GM12873 (cell line): Measurements from ENCODE around the gene USP9X.
A peak's percentile ranks its signal among the peaks of the same experiment; 100 is the strongest.

Experiments used
- TF ChIP-seq, protein P1 (sequence below): IDR thresholded peaks from 2 replicates; pipeline ENCODE4 v1.5.1; 2012; ENCODE audit warnings: low read depth, mild to moderate bottlenecking, moderate library complexity, low read length, control low read depth; ENCODE audit not compliant: insufficient read depth; ENCODE audit errors: missing control alignments

USP9X gene

DNA sequence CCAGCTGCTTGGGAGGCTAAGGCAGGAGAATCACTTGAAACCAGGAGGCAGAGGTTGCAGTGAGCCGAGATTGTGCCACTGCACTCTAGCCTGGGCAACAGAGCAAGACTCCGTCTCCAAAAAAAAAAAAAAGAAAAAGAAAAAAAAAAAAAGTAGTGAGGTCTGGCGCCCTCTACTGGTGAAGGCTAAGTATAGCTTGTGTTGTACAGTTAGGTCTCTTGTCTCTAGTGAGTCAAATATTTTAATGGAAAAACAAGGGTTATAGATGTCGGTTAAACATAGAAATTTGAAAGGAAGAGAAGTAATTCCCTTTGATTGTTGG is 29.8 kb downstream of the USP9X start:
- TF ChIP-seq, protein P1, sequence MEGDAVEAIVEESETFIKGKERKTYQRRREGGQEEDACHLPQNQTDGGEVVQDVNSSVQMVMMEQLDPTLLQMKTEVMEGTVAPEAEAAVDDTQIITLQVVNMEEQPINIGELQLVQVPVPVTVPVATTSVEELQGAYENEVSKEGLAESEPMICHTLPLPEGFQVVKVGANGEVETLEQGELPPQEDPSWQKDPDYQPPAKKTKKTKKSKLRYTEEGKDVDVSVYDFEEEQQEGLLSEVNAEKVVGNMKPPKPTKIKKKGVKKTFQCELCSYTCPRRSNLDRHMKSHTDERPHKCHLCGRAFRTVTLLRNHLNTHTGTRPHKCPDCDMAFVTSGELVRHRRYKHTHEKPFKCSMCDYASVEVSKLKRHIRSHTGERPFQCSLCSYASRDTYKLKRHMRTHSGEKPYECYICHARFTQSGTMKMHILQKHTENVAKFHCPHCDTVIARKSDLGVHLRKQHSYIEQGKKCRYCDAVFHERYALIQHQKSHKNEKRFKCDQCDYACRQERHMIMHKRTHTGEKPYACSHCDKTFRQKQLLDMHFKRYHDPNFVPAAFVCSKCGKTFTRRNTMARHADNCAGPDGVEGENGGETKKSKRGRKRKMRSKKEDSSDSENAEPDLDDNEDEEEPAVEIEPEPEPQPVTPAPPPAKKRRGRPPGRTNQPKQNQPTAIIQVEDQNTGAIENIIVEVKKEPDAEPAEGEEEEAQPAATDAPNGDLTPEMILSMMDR = peak; percentile 68

DNA sequence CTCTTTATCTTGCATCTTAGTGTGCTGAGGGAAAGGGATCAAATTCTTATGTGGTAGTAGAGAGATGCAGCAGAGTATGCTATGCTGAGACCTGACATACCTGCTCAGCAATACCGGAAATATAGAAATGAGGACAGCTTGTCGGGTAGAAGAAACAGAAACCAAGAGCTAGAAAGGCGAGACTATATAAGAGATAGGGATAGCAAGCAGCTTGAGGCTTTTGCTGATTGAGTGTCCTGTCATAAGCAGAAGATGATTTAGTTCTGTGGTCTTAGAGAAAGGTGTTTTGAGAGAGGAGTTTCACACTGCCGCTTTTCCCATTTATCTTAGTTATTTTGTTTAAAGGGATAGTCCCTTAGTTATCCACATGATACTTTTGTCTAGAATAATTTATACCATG is 31.7 kb downstream of the USP9X start:
- TF ChIP-seq, protein P1 = no peak

DNA sequence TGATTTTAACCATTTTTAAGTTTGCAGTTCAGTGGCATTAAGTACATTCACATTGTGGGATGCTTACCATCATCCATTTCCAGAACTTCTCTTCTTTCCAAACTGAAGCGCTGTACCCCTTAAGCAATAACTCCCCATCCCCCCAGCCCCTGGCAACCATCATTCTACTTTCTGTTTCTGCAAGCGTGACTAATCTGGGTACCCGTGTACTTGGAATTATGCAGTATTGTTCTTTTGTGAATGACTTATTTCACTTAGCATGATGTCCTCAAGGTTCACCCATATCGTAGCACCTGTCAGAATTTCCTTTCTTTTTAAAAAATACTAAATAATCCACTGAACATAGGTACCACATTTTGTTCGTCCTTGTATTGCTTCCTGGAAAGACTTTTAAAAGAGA is 32.9 kb downstream of the USP9X start:
- TF ChIP-seq, protein P1 = no peak

DNA sequence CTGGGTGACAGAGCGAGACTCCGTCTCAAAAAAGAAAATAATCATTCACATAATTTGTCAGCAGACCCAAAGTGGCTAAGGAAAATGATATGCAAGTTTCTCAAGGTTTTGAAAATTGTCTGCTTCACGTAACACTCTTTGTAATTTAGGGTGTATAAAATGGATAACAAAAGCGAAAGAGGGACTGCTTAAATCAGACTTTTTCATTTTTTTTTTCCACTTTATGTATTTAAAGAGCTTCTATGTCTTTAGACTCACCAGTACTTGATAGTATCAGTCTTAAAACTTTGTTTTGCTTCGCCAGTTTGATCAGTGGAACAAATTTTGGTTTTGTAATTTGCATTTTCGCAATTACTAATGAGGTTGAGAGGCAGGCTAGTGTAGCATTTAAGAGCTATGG is 34.6 kb downstream of the USP9X start:
- TF ChIP-seq, protein P1 = no peak

DNA sequence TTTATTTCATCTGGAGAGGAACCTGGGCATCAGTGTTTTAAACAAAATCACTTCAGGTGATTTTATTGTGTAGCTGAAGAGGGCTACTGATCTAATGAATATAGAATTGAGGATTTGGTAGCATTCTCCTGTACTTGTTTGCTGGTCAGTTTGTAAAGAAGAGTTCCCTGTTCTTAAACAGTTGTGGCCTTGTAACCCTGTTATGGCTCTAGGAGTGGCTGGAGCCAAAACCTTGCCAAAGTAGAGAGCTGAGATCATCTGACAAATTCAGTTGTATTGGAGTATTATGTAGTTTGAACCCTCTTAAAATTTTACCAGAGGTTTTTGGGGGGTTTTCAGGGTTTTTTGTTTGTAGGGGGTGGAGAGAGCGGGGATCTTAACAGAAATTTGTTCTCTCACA is 36.5 kb downstream of the USP9X start:
- TF ChIP-seq, protein P1 = no peak

DNA sequence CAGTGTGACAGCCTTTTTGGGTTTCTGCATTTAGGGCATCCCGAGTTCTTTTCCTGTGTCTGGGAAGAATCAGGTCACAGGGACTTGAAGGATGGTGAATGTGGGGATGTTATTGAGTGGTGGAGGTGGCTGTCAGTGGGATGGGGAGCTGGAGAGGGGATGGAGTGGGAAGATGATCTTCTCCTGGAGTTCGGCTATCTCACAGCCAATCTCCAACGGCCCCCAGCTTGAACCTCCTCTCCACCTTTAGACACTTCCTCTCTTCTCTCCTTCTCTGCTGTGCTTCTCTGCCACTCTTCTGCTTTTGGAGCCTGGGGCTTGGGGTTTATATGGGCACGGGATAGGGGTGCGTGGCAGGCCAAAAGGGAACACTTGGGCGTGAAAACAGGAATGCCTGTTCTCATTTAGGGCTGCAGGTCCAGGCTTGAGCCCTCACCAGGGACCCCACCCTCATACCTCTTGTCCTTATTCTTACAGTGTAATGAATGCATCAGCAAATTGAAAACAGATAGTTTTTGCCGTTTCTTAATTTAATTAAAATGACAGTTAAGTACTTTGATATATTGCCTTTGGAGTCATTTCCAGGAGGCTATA is 37.5 kb downstream of the USP9X start:
- TF ChIP-seq, protein P1 = no peak

DNA sequence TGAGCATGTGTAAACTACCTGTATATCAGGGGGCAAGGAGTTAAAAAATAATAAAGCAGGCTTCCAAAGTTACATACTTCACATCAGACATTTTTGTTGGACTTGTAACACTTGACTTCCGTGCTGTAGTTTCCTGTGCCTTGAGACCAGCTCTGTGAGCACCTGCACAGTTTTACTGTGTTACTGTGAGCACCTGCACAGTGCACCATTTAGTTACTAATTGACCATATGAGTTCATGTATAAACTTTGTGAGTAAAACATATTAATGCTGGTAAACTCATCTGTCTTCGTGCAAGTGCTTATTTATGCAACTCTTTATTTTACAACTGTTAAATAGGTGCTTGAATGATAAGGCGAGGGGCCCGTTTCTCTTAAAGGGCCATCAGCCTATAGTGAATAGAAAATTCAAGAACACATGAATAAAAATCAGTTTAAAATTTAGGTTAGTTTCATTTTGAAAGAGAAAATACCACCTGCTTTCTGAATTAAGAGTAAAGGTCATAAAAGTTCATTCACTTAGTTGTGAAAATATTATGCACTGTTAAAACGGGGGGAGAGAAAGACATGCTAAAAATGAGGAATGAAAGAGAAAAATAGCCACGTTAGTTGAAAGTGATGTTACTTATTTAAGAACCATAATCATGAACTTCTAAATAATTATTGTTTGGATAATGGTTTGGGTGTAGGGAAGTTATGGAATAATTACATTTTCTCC is 42.4 kb downstream of the USP9X start:
- TF ChIP-seq, protein P1 = no peak
